Measurements from ENCODE around the gene LRGUK.
A peak's percentile ranks its signal among the peaks of the same experiment; 100 is the strongest.
"Not testable (repeated sequence)": the region's sequence is repeated elsewhere in the genome, so short reads cannot be mapped to it uniquely, and the experiment has no call there.

LRGUK gene

GRCh38 chr7:134248196-134248595, 121.1 kb downstream of the LRGUK start:
- no peak for DNase-seq (ENCODE audit: low read depth)

- DNase-seq (ENCODE audit: low read depth), result peak; percentile 7
Measured at GRCh38 chr7:134254311-134254710, 127.2 kb downstream of the LRGUK start.

DNA sequence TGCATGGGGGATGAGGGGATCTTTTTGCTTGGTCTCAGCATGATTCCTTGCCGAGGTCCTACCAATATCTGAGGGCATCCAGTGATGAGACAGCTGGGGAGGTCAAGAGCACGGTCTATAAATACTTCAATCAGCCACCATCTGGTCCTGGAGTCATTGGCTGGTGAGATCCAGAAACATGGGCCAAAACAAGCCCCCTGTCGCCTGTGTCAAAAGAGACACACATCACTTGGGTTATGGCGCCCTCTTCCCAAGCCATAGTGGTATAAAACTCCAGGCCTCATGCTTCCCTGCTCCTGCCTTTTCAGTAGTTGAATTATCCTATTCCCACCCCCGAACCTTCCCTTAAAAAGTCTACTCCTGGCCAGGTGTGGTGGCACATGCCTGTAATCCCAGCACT, 128.7 kb downstream of the LRGUK start:
- no peak for DNase-seq (ENCODE audit: low read depth)

- DNase-seq (ENCODE audit: low read depth), result no peak
Measured at GRCh38 chr7:134262322-134262721, 135.2 kb downstream of the LRGUK start.

- no peak for DNase-seq (ENCODE audit: low read depth)
Measured at GRCh38 chr7:134276951-134277350, 149.8 kb downstream of the LRGUK start.

- DNase-seq (ENCODE audit: low read depth), result no peak
Measured at GRCh38 chr7:134278502-134279153, 151.5 kb downstream of the LRGUK start.

GRCh38 chr7:134279336-134279735, 152.2 kb downstream of the LRGUK start:
- DNase-seq (ENCODE audit: low read depth), result no peak

DNA sequence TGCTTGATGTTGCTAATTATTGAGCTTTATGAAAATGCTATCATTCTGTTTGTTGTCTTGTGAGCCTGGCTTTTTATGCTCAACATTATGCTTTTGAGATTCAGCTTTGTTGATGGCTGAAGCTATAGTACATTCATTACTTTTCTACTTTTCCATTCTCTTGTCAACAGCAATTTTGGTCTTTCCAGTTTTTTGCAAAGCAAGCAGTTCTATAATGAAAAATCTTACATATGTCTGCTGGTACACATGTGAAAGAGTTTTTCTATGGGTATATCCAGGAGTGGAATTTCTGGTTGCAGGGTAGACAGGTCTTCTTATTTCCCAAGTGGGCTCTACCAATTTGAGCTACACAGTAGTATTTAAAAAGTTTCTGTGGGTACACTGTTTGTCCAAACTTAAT, 152.8 kb downstream of the LRGUK start:
- no peak for DNase-seq (ENCODE audit: low read depth)

GRCh38 chr7:134280508-134280907, 153.4 kb downstream of the LRGUK start:
- no peak for DNase-seq (ENCODE audit: low read depth)

DNA sequence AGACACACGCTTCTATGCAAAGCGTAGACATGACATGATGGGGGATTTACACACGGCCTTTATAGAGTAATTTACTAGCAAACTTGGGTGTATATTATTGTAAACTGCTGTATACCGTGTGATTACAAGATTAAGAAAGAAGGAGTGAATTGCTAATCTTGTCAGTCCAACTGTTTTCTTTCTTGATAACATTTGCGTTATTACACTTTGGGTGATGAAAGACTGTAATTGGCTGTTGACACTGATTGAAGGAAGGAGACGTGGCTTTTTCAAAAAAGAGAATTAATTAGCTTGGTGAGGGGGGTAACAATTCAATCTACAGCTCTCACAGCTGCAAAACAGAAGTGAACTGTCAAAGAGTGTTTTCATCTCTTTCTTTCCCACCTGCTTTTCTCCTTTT, 156.9 kb downstream of the LRGUK start:
- no peak for DNase-seq (ENCODE audit: low read depth)

GRCh38 chr7:134284952-134285351, 157.8 kb downstream of the LRGUK start:
- DNase-seq (ENCODE audit: low read depth), result no peak

GRCh38 chr7:134287916-134288659, 160.9 kb downstream of the LRGUK start:
- no peak for DNase-seq (ENCODE audit: low read depth)

DNA sequence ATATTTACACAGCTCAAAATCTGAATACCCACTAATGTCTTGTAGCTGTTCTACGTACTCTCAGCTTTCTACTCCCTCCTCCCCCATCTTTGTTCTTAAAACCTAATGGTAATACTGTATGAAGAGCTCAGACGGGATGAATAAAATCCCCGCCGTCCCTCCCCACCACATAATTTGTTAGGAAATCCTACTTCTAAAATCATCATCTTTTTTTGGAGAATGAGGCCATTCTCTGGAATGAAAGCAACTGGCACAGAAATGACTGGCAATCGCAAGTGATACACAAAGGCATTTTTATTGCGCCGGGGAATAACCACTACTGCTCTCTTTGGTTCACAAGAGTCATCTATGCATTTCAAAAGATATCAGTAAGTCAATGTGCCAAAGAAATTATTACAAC, 162.3 kb downstream of the LRGUK start:
- DNase-seq (ENCODE audit: low read depth), result peak; percentile 26

- no peak for DNase-seq (ENCODE audit: low read depth)
Measured at GRCh38 chr7:134289841-134290240, 162.7 kb downstream of the LRGUK start.

GRCh38 chr7:134290286-134290685, 163.1 kb downstream of the LRGUK start:
- DNase-seq (ENCODE audit: low read depth), result peak; percentile 53

- DNase-seq (ENCODE audit: low read depth), result no peak
Measured at GRCh38 chr7:134293002-134293740, 166.0 kb downstream of the LRGUK start.

GRCh38 chr7:134295982-134296381, 168.8 kb downstream of the LRGUK start:
- DNase-seq (ENCODE audit: low read depth), result not testable (repeated sequence)

DNA sequence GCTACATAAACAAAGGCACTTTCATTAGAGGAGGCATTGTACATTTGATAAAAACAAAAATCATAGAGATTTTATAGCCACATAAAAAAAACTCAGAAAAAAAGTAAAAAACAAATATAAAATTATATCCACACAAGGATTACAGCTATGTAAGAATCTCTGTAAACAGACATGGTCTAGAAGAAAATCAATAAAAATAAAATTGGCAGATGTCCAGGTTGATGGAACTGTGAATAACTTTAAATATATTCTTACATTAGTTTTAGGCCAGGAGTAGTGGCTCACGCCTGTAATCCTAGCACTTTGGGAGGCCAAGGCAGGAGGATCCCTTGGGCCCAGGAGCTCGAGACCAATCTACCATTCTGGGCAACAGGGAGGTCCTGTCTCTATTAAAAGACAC, 170.3 kb downstream of the LRGUK start:
- DNase-seq (ENCODE audit: low read depth), result no peak

GRCh38 chr7:134298902-134299683, 172.0 kb downstream of the LRGUK start:
- peak; percentile 32 for DNase-seq (ENCODE audit: low read depth)

- no peak for DNase-seq (ENCODE audit: low read depth)
Measured at GRCh38 chr7:134300988-134301387, 173.8 kb downstream of the LRGUK start.

- DNase-seq (ENCODE audit: low read depth), result no peak
Measured at GRCh38 chr7:134301592-134301991, 174.5 kb downstream of the LRGUK start.

DNA sequence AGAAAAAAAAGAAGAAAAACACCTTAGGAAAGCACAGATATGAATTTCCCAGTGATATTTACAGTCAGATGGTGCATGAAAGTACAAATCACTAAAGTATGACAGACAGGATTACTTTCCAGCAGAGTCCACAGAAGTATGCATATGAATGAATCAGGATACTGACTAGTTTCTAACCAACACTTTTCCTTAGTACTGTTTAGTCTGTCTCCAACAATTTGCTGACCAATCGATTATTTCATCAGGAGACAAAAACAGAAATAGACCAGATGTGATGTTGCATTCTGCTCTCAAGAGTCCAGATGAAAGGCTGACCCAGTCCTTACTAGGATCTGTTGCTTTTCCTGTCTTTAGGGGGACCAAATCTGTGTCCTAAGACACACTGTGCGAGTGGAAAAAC, 175.0 kb downstream of the LRGUK start:
- DNase-seq (ENCODE audit: low read depth), result peak; percentile 7

All from EH (cell line).